GM19043 (cell line): ENCODE measurements around the gene SPATA33.

Source experiments
- ATAC-seq: cut with Tn5 transposase; IDR thresholded peaks from one replicate; pipeline ENCODE4 v1.9.1; 2021; ENCODE audit warnings: low read depth; ENCODE audit not compliant: unreplicated experiment

Gene SPATA33

GRCh38 chr16:89657442-89658220 is at the start of gene SPATA33, which contains the start of gene CHMP1A:
TSS of gene SPATA33 (plus strand) at chr16:89657836. CDS start at chr16:89657912, 76 bp downstream.
TSS of gene CHMP1A (minus strand) at chr16:89657708. CDS start at chr16:89657588, 120 bp downstream.
- ATAC-seq = peak; percentile 81

- no peak for ATAC-seq
Measured at GRCh38 chr16:89607937-89608740, 49.5 kb upstream of the SPATA33 start.

- ATAC-seq = no peak
Measured at GRCh38 chr16:89610108-89610453, 47.6 kb upstream of the SPATA33 start.

- no peak for ATAC-seq
Measured at GRCh38 chr16:89612415-89613166, 45.0 kb upstream of the SPATA33 start.

- no peak for ATAC-seq
Measured at GRCh38 chr16:89613231-89613953, 44.2 kb upstream of the SPATA33 start, which contains the start of gene DPEP1. TSS of gene DPEP1 (plus strand) at chr16:89613642. CDS start at chr16:89630411, 16,769 bp downstream.

GRCh38 chr16:89613954-89614459 is 43.6 kb upstream of the SPATA33 start:
- no peak for ATAC-seq

GRCh38 chr16:89615176-89615575 is 42.5 kb upstream of the SPATA33 start:
- ATAC-seq = no peak

- no peak for ATAC-seq
Measured at GRCh38 chr16:89615596-89616090, 42.0 kb upstream of the SPATA33 start.

- ATAC-seq = no peak
Measured at GRCh38 chr16:89616623-89617022, 41.0 kb upstream of the SPATA33 start.

GRCh38 chr16:89617036-89617435 is 40.6 kb upstream of the SPATA33 start:
- no peak for ATAC-seq

GRCh38 chr16:89618109-89618998 is 39.3 kb upstream of the SPATA33 start:
- no peak for ATAC-seq

- ATAC-seq = no peak
Measured at GRCh38 chr16:89619840-89620239, 37.8 kb upstream of the SPATA33 start.

- ATAC-seq = no peak
Measured at GRCh38 chr16:89620406-89620841, 37.2 kb upstream of the SPATA33 start.

- ATAC-seq = no peak
Measured at GRCh38 chr16:89621136-89621697, 36.4 kb upstream of the SPATA33 start.

GRCh38 chr16:89621698-89622409 is 35.8 kb upstream of the SPATA33 start:
- no peak for ATAC-seq

GRCh38 chr16:89623511-89624261 is 34.0 kb upstream of the SPATA33 start:
- ATAC-seq = no peak
